Measurements from ENCODE around the gene POU5F1.

Gene POU5F1

DNA sequence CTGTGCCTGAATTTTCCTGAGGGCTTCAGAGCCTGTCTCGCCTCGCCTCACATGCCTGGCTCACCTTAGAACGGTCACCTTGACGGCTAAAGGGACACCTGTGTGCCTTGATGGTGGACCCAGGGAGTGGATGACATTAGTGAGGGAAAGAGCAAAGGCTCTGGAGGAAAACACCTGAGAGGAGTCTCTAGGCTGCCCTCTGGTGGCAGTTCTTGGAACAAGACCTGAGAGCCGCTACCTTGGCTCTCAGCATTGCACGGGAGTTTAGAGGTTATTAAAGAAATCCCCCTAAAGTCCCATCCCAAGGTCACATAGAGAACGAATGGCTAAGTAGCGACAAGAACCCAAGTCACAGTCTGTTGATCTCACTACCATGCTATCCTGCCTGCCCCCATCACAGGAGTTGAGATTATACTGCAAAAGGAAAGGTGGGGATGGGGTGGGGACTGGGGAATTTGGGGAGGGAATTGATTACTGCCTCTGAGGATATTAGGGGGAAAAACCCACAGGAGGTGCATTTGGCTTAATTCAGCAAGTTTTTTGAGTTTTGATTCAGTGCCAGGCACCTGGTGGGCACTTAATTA is 42.3 kb downstream of the POU5F1 start:
- in situ Hi-C loops (cut with MboI; ENCODE audit: low pct_unique_long_range_greater_than_20kb, low sequenced_read_pairs, unreplicated experiment), result no loop called here
- DNase-seq (ENCODE audit: low spot score), result peak; percentile 80
- TF ChIP-seq, protein P1, sequence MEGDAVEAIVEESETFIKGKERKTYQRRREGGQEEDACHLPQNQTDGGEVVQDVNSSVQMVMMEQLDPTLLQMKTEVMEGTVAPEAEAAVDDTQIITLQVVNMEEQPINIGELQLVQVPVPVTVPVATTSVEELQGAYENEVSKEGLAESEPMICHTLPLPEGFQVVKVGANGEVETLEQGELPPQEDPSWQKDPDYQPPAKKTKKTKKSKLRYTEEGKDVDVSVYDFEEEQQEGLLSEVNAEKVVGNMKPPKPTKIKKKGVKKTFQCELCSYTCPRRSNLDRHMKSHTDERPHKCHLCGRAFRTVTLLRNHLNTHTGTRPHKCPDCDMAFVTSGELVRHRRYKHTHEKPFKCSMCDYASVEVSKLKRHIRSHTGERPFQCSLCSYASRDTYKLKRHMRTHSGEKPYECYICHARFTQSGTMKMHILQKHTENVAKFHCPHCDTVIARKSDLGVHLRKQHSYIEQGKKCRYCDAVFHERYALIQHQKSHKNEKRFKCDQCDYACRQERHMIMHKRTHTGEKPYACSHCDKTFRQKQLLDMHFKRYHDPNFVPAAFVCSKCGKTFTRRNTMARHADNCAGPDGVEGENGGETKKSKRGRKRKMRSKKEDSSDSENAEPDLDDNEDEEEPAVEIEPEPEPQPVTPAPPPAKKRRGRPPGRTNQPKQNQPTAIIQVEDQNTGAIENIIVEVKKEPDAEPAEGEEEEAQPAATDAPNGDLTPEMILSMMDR (IDR thresholded peaks at IDR 0.05; ENCODE audit: extremely low read depth, insufficient read depth, missing control alignments), result peak; percentile 75

DNA sequence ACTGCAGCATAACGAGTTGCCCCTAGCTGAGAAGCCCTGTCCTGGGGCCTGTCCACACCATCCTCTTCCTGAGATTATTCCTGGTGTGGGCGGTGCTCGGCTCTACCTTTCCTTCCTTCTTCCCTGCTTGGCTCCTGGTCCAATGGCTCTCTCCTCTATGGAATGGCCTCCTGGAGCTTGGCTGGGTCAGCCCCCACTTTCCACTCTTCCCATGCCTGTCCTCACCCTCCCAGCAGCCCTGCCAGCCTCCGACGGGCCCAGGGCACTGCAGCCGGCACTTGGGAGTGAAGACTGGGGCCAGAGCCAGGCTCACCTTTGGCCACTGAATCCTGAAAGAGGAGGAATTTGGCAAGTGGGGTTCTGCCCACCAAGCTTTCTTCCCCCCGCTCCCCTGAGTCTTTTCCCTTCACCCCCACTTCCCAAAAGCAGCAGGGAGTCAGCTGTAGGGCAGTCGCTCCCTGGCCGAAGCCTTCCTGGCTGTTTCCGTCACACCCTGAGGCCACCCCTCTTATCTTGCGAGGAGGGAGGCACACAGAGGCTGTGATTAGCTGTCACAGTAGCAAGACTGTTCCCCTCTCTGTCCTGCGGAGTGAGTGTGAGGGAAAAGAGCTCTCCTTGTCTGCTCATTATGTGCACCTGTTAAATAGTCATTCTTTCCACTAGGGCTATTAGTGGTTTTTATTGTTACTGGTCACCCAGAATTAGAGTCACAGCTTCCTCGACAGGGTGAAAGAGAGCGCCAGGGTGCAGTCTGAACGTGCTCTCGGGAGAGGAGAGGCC is 43.9 kb downstream of the POU5F1 start:
- no peak for DNase-seq (ENCODE audit: low spot score)
- TF ChIP-seq, protein P1 (IDR thresholded peaks at IDR 0.05; ENCODE audit: extremely low read depth, insufficient read depth, missing control alignments), result no peak
- in situ Hi-C loops (cut with MboI; ENCODE audit: low pct_unique_long_range_greater_than_20kb, low sequenced_read_pairs, unreplicated experiment), result no loop called here

DNA sequence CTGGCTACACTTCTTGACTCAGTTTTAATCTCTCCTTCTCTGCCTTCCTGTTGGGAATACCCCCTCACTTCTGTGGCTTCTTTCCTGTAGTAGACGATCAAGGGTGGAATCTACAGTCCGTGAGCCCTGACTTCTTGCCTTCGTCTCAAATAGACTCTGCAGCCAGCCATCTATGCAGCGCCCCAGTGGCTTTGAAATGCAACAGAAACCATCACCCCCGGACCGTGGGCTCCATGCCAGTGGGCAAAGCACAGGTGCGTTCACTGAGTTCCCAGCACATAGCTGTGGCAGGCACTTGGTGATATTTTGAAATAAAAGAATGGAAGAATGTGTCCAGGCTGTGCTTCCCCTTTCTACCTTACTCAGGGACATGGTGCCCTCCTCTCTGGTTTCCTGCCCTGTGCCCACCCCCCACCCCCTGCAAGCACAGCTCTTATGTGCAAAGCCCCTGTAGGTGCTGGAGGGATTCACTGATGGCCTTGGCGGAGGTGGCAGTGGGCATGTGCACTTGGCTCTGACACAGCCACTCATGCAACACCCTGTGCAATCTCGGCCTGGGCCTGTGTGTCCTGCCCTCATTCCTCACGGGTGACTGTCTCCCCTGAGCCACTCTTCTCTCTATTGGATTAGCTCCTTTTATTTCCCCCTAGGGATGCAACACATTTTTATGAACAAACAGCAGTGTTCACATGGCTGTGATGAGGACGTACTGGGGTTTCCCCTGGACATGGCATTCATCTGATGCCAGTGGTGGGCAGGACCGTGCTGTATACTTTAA is 44.7 kb downstream of the POU5F1 start:
- no peak for DNase-seq (ENCODE audit: low spot score)
- in situ Hi-C loops (cut with MboI; ENCODE audit: low pct_unique_long_range_greater_than_20kb, low sequenced_read_pairs, unreplicated experiment), result no loop called here
- TF ChIP-seq, protein P1 (IDR thresholded peaks at IDR 0.05; ENCODE audit: extremely low read depth, insufficient read depth, missing control alignments), result no peak

DNA sequence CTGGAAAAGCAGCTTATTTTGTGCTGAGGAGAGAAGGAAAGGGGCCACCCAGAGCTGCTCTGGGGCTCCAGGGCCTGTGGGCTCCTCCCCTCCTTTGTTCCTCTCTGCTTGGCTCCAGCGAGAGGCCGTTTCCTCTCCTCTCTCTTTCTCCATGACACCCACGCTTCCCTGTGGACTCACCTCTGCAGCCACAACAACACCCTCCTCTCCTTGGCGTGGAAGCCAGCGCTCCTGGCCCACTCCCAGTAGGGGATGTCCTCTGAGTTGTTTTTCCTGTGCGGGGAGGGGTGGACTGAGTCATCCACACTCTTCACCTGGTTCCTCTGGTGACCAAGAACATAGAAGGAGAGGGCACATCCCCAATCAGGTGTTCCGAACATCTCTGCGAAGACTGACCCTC is 45.3 kb downstream of the POU5F1 start:
- in situ Hi-C loops (cut with MboI; ENCODE audit: low pct_unique_long_range_greater_than_20kb, low sequenced_read_pairs, unreplicated experiment), result no loop called here
- TF ChIP-seq, protein P1 (IDR thresholded peaks at IDR 0.05; ENCODE audit: extremely low read depth, insufficient read depth, missing control alignments), result no peak
- DNase-seq (ENCODE audit: low spot score), result no peak

DNA sequence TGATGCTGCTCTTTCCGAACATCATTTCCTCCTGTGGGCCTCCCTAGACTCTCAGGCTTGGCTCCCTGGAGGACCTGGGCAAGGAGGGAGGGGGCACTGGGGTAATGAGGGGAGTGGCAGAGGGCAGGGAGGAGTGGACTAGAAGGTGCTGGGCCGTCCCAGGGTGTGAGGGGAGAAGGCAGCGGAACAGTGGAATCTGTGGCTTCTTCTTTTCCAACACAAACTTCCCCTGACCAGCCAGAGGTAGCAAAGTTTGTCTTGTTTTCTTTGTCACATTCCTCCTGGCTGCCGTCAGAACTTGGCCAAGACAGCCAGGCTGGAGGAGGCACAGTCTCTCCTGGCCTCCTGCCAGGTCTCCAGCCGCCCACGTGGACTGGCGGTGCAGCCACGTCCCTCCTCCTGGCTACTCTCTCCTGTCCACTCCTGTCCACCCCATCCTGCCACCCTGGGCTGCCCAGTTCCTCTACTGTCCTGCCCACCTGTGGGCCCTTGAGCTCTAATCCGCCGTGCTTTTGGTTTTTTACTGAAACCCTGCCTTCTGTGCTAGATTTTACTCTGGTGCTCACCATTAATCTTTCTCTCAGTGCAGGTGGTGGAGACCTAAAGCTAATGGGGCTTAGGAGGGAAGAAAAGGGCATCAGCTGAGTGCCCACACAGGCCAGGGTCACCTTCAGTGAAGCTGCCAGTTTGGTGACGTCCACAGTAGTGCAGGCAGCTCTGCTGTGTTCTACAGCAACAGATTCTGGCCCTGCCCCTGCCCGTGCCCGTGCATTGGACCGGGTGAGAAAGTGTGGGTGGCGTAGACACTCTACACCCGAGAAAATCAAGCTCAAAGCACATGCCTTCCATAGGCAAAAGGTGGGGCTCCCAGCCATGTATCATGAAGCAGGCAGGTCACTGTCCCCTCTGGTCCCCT is 47.4 kb downstream of the POU5F1 start:
- no peak for DNase-seq (ENCODE audit: low spot score)
- TF ChIP-seq, protein P1 (IDR thresholded peaks at IDR 0.05; ENCODE audit: extremely low read depth, insufficient read depth, missing control alignments), result no peak
- in situ Hi-C loops (cut with MboI; ENCODE audit: low pct_unique_long_range_greater_than_20kb, low sequenced_read_pairs, unreplicated experiment), result no loop called here

Measured in GM13977 (cell line).